Ishikawa (cell line): ENCODE data around the gene HDAC9.

Experiments
- CEBPB ChIP-seq: IDR thresholded peaks from 2 replicates; pipeline ENCODE4 v1.6.1; 2012
- CREB1 ChIP-seq: IDR thresholded peaks from 2 replicates; pipeline ENCODE4 v1.6.1; 2012; ENCODE audit warnings: low read depth
- EGR1 ChIP-seq: IDR thresholded peaks from 2 replicates; pipeline ENCODE4 v1.6.1; 2012
- EP300 ChIP-seq: IDR thresholded peaks from 2 replicates; pipeline ENCODE4 v1.6.1; 2012; ENCODE audit warnings: borderline replicate concordance
- FOXM1 ChIP-seq: IDR thresholded peaks from 2 replicates; pipeline ENCODE4 v1.6.1; 2012; ENCODE audit warnings: low read depth, borderline replicate concordance
- NFIC ChIP-seq: IDR thresholded peaks from 2 replicates; pipeline ENCODE4 v1.6.1; 2012
- RAD21 ChIP-seq: IDR thresholded peaks from 2 replicates; pipeline ENCODE4 v1.6.1; 2012; ENCODE audit warnings: low read depth
- TAF1 ChIP-seq: IDR thresholded peaks from 2 replicates; pipeline ENCODE4 v1.6.1; 2012; ENCODE audit warnings: low read depth, mild to moderate bottlenecking
- TCF12 ChIP-seq: IDR thresholded peaks from 2 replicates; pipeline ENCODE4 v1.6.1; 2012; ENCODE audit warnings: low read depth
- TEAD4 ChIP-seq: IDR thresholded peaks from 2 replicates; pipeline ENCODE4 v1.6.1; 2012
- YY1 ChIP-seq: IDR thresholded peaks from 2 replicates; pipeline ENCODE4 v1.6.1; 2012; ENCODE audit warnings: low read depth
- ZBTB7A ChIP-seq: IDR thresholded peaks from 2 replicates; pipeline ENCODE4 v1.6.1; 2012; ENCODE audit warnings: low read depth
- TF ChIP-seq, protein P1 (sequence below): IDR thresholded peaks from 2 replicates; pipeline ENCODE4 v1.6.1; 2012
- TF ChIP-seq, protein P2 (sequence below): IDR thresholded peaks from 2 replicates; pipeline ENCODE4 v1.6.1; 2012
- TF ChIP-seq, protein P3 (sequence below): IDR thresholded peaks from 2 replicates; pipeline ENCODE4 v1.6.1; 2012; ENCODE audit warnings: low read depth, mild to moderate bottlenecking

The HDAC9 gene

DNA sequence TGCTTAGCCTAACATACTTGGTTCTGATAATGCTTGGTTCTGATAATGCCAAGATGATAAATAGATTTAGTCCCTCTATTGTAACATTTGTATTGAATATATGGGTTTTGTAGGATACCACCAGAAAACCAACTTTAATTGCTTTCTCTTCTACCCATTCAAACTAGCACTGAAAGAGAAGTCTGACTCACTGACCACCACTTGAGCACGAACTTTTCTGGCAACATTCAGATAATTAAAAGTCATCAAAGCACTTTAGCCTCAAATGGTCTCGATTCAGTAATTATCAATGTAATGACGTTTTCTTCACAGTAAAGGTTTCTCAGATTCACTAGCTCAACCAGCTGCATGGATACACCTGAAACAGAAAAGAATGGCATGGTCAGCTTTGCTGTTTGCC lies 63.0 kb downstream of the HDAC9 start:
- TF ChIP-seq, protein P1, sequence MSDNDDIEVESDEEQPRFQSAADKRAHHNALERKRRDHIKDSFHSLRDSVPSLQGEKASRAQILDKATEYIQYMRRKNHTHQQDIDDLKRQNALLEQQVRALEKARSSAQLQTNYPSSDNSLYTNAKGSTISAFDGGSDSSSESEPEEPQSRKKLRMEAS, result no peak
- no peak for TF ChIP-seq EGR1
- TF ChIP-seq TAF1, result no peak
- TF ChIP-seq FOXM1, result no peak
- TF ChIP-seq ZBTB7A, result no peak
- TF ChIP-seq, protein P2, sequence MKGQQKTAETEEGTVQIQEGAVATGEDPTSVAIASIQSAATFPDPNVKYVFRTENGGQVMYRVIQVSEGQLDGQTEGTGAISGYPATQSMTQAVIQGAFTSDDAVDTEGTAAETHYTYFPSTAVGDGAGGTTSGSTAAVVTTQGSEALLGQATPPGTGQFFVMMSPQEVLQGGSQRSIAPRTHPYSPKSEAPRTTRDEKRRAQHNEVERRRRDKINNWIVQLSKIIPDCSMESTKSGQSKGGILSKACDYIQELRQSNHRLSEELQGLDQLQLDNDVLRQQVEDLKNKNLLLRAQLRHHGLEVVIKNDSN, result no peak
- no peak for TF ChIP-seq CEBPB
- TF ChIP-seq CREB1, result no peak
- TF ChIP-seq EP300, result no peak
- TF ChIP-seq YY1, result no peak
- TF ChIP-seq, protein P3, sequence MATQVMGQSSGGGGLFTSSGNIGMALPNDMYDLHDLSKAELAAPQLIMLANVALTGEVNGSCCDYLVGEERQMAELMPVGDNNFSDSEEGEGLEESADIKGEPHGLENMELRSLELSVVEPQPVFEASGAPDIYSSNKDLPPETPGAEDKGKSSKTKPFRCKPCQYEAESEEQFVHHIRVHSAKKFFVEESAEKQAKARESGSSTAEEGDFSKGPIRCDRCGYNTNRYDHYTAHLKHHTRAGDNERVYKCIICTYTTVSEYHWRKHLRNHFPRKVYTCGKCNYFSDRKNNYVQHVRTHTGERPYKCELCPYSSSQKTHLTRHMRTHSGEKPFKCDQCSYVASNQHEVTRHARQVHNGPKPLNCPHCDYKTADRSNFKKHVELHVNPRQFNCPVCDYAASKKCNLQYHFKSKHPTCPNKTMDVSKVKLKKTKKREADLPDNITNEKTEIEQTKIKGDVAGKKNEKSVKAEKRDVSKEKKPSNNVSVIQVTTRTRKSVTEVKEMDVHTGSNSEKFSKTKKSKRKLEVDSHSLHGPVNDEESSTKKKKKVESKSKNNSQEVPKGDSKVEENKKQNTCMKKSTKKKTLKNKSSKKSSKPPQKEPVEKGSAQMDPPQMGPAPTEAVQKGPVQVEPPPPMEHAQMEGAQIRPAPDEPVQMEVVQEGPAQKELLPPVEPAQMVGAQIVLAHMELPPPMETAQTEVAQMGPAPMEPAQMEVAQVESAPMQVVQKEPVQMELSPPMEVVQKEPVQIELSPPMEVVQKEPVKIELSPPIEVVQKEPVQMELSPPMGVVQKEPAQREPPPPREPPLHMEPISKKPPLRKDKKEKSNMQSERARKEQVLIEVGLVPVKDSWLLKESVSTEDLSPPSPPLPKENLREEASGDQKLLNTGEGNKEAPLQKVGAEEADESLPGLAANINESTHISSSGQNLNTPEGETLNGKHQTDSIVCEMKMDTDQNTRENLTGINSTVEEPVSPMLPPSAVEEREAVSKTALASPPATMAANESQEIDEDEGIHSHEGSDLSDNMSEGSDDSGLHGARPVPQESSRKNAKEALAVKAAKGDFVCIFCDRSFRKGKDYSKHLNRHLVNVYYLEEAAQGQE, result no peak
- TF ChIP-seq TEAD4, result no peak
- no peak for TF ChIP-seq TCF12

DNA sequence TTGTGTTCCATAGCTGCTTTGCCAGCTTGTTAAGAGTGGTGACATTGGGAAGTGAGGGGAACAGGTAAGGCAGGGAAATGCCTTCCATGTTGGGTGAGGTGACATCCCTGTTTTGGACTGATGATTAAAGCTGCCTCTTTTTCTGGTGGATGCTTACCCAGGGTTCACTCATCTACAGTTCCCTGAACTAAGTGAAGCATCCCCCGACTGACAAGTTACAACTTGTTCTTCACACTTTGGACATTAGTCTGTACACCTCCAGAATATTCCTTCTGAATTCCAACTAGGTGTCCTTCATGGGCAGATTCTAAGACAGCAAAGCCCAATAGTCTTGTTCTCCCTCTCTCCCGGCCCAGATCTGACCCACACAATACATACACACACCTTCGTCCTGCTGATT lies 63.4 kb downstream of the HDAC9 start:
- TF ChIP-seq EP300 (no peak), NFIC (no peak), RAD21 (no peak), EGR1 (no peak), TCF12 (no peak)

DNA sequence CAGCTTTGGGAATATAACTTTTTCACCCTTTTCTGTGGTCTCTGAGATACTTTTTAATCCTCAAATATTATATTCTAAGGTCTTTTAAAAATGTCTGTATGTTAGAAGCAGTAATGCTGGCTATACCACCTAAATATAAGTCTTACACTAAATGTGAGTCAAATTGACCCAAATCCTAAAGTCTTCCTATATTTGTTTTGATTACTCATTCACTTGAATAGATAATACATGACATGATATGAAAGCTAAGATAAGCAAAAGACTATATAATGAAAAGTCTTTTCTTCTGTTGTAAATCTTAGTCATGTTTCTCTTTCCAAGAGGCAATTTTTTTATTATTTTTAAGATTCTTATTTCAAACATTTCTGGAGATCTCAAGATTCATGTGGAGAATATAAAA lies 64.2 kb downstream of the HDAC9 start:
- TF ChIP-seq ZBTB7A, result no peak

DNA sequence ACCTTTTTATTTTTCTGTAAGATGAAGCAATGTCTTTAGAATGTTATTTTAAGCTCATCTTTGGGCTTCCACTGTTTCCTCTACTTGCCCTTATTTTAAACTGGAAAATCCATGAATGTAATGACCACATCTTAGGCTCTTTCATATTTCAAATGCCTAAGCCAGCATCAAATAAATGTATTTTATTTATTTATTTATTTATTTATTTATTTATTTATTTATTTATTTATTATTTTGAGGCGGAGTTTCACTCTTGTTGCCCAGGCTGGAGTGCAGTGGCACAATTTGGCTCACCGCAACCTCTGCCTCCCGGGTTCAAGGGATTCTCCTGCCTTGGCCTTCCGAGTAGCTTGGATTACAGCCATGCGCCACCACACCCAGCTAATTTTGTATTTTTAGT lies 69.2 kb downstream of the HDAC9 start:
- TF ChIP-seq NFIC, result no peak
- no peak for TF ChIP-seq EP300
- TF ChIP-seq, protein P3, result no peak
- TF ChIP-seq TCF12, result no peak
- no peak for TF ChIP-seq TEAD4
- TF ChIP-seq EGR1, result no peak
- TF ChIP-seq CREB1, result no peak
- no peak for TF ChIP-seq RAD21
- TF ChIP-seq, protein P2, result no peak
- no peak for TF ChIP-seq FOXM1

DNA sequence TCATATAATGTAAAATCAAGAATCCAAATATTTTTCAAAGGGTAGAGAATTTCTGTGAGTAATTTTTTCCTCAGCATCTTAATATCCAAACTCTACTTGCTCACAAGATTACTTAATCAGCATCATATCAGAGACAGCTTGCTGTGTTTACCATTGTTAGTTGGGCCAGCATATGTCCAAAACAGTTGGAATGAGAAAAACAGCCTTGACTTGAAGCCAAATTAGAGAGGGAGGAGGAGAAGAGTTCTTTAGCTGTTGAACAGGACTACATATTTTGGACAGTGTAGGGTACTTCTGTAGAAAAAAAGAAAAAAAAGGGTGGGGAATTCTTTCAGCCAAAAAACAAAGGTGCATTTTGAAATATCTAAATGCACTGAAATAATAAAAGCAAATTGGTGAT lies 69.8 kb downstream of the HDAC9 start:
- no peak for TF ChIP-seq CREB1
- TF ChIP-seq EGR1, result no peak
- TF ChIP-seq TCF12, result no peak
- no peak for TF ChIP-seq YY1
- TF ChIP-seq, protein P3, result no peak
- no peak for TF ChIP-seq EP300
- no peak for TF ChIP-seq NFIC
- no peak for TF ChIP-seq ZBTB7A
- no peak for TF ChIP-seq FOXM1
- TF ChIP-seq, protein P1, result no peak

DNA sequence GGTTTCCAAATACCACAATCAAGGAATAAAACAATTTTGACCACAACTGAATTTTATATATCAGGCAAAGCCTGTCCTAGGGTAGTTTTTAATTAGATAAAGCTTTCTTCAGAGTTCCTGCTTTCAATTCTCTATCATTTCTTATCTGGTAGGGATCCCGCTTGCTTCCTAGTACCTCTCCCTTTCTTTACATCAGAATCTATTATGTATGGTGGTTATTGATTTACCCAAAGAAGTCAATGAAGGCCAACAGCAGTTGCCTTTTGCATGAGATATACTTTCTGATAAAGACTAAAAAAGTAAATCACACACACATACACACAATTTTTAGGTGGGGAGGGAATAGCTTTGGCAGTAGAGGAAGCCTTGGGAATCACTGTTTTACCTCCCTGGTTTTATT lies 70.7 kb downstream of the HDAC9 start:
- no peak for TF ChIP-seq CEBPB
- TF ChIP-seq EP300, result no peak
- TF ChIP-seq, protein P3, result no peak
- TF ChIP-seq ZBTB7A, result no peak
- no peak for TF ChIP-seq YY1
- TF ChIP-seq CREB1, result no peak
- TF ChIP-seq RAD21, result no peak
- no peak for TF ChIP-seq TCF12
- no peak for TF ChIP-seq TAF1
- TF ChIP-seq, protein P1, result no peak
- no peak for TF ChIP-seq TEAD4
- no peak for TF ChIP-seq EGR1
- TF ChIP-seq, protein P2, result no peak
